Endothelial cell of umbilical vein (primary cell): ENCODE measurements around the gene AKT2. TPM values are rescaled to one million over a fixed set of nuclear protein-coding genes. Genes with fewer than 3 reads are reported as not detected.

ENCODE experiments used
- BruUV-seq: library from RNA; stranded (reverse); fragments of 400-500 nt; replicated peaks from 2 replicates; lab custom pipeline; 2021; lab: Mats Ljungman, UMichigan
- CTCF ChIA-PET: fragments of 300-600, 350-600 bp; sonication (Branson Sonifier 250); formaldehyde crosslinking; loops from one replicate; lab custom pipeline; 2021; ENCODE audit warnings: antibody characterized with exemption, inconsistent platforms; lab: Charles Lee
- POLR2A ChIA-PET: fragments of 300-600, 350-600 bp; sonication (Branson Sonifier 250); formaldehyde crosslinking; loops from one replicate; lab custom pipeline; 2021; ENCODE audit warnings: antibody characterized with exemption, inconsistent platforms; lab: Charles Lee
- DNase-seq: peaks from one replicate; pipeline ENCODE4 v3.0.0-alpha.2; 2011; ENCODE audit warnings: low read depth, low spot score
- FAIRE-seq: peaks from 2 replicates; lab custom pipeline; 2011; peaks lifted over from hg19 to GRCh38; lab: Jason Lieb, UNC
- H2AFZ ChIP-seq: 2 replicates; pipeline ENCODE4 v1.6.0; 2012; ENCODE audit warnings: low read depth, low read length, control low read depth, inconsistent platforms
- H3K27ac ChIP-seq: 2 replicates; pipeline ENCODE4 v1.5.1; 2011; ENCODE audit warnings: low read depth, mild to moderate bottlenecking, control low read depth, low read length, moderate library complexity; ENCODE audit not compliant: insufficient read depth
- H3K27me3 ChIP-seq, 2 experiments: 2 replicates each; pipeline versions ENCODE4 v1.6.0 to v1.6.1; 2011; ENCODE audit warnings: low read length in 2 of 2, mixed read lengths in 1 of 2; ENCODE audit not compliant: control insufficient read depth in 2 of 2, insufficient read depth in 2 of 2
- H3K36me3 ChIP-seq, 2 experiments: 2 replicates in 1 of 2; 3 replicates in 1 of 2; pipeline ENCODE4 v1.5.1; 2011; ENCODE audit warnings: low read length in 2 of 2, mild to moderate bottlenecking in 1 of 2, moderate library complexity in 1 of 2; ENCODE audit not compliant: control insufficient read depth in 2 of 2, insufficient read depth in 2 of 2; ENCODE audit errors: extremely low read depth in 1 of 2
- H3K4me1 ChIP-seq: 3 replicates; pipeline ENCODE4 v1.5.1; 2011; ENCODE audit warnings: mild to moderate bottlenecking, low read length; ENCODE audit not compliant: control insufficient read depth, insufficient read depth; ENCODE audit errors: extremely low read depth
- H3K4me2 ChIP-seq: 2 replicates; pipeline ENCODE4 v1.6.1; 2011; ENCODE audit warnings: low read length, control low read depth, mixed read lengths; ENCODE audit not compliant: insufficient read depth
- H3K4me3 ChIP-seq, 3 experiments: fragments of 200-600 bp in 1 of 3; sonication (generic), shearing (Covaris generic) in 1 of 3; replicated peaks in 1 of 3; 2 replicates each; pipeline ENCODE4 v1.5.1; 2011 to 2016; ENCODE audit warnings: control low read depth in 3 of 3, low read length in 3 of 3, mild to moderate bottlenecking in 2 of 3, inconsistent platforms in 1 of 3, low read depth in 1 of 3, moderate library complexity in 1 of 3; ENCODE audit not compliant: insufficient read depth in 1 of 3
- H3K79me2 ChIP-seq: 2 replicates; pipeline ENCODE4 v1.6.0; 2012; ENCODE audit warnings: low read length, inconsistent platforms; ENCODE audit not compliant: control insufficient read depth, insufficient read depth
- H3K9ac ChIP-seq: replicated peaks from 2 replicates; pipeline ENCODE3; 2011; ENCODE audit warnings: low read length, control low read depth; ENCODE audit not compliant: insufficient read depth; ENCODE audit errors: extremely low read depth
- H3K9me1 ChIP-seq: replicated peaks from 3 replicates; pipeline ENCODE4 v1.6.0; 2011; ENCODE audit warnings: mild to moderate bottlenecking, low read length; ENCODE audit not compliant: control insufficient read depth, insufficient read depth; ENCODE audit errors: extremely low read depth
- H3K9me3 ChIP-seq: replicated peaks from 2 replicates; pipeline ENCODE4 v1.5.1; 2012; ENCODE audit warnings: low read length, inconsistent platforms; ENCODE audit not compliant: control insufficient read depth, insufficient read depth
- H4K20me1 ChIP-seq: replicated peaks from 2 replicates; pipeline ENCODE3; 2011; ENCODE audit warnings: mild to moderate bottlenecking, low read length; ENCODE audit not compliant: control insufficient read depth, insufficient read depth; ENCODE audit errors: extremely low read depth
- EZH2 ChIP-seq: IDR thresholded peaks from 2 replicates; pipeline ENCODE4 v1.6.1; 2012; ENCODE audit warnings: borderline replicate concordance, low read depth, mild to moderate bottlenecking, moderate library complexity, low read length, inconsistent platforms; ENCODE audit not compliant: severe bottlenecking
- FOS ChIP-seq: IDR thresholded peaks from 2 replicates; pipeline ENCODE4 v1.6.1; 2011; ENCODE audit warnings: mild to moderate bottlenecking, low read length, moderate library complexity, borderline replicate concordance; ENCODE audit not compliant: insufficient read depth
- GATA2 ChIP-seq: IDR thresholded peaks from 2 replicates; pipeline ENCODE4 v1.7.0; 2011; ENCODE audit warnings: low read depth, mild to moderate bottlenecking, moderate library complexity, mixed read lengths, low read length; ENCODE audit not compliant: insufficient read length, insufficient read depth
- JUN ChIP-seq: IDR thresholded peaks from 2 replicates; pipeline ENCODE4 v1.6.1; 2011; ENCODE audit warnings: borderline replicate concordance, low read depth; ENCODE audit not compliant: insufficient read length, insufficient read depth
- MAX ChIP-seq: IDR thresholded peaks from 2 replicates; pipeline ENCODE4 v1.6.1; 2011; ENCODE audit not compliant: insufficient read depth, insufficient read length
- MYC ChIP-seq: IDR thresholded peaks from one replicate; pipeline ENCODE4 v1.6.1; 2011; ENCODE audit warnings: mild to moderate bottlenecking, low read depth, low read length
- POLR2A ChIP-seq: IDR thresholded peaks from 2 replicates; pipeline ENCODE4 v1.6.1; 2012; ENCODE audit warnings: low read depth, mild to moderate bottlenecking, control low read depth, low read length
- POLR2AphosphoS5 ChIP-seq: IDR thresholded peaks from 2 replicates; pipeline ENCODE4 v1.6.1; 2012; ENCODE audit warnings: low read depth, mild to moderate bottlenecking, control low read depth, low read length, moderate library complexity; ENCODE audit not compliant: insufficient read depth
- dilution Hi-C: fragments of 300-500 bp; cut with MboI; formaldehyde crosslinking; loops from one replicate; pipeline ENCODE4 v1.15.0; 2019; ENCODE audit warnings: low sequenced_read_pairs; ENCODE audit not compliant: extremely low pct_ligation_motif_present
- intact Hi-C: fragments of 100-400 bp; cut with micrococcal nuclease; formaldehyde crosslinking; loops from one replicate; pipeline ENCODE4 v1.10.0; 2022
- polyA plus RNA-seq, 4 experiments: library from polyadenylated mRNA; depleted of rRNA in 3 of 4; stranded (reverse) in 3 of 4; unstranded in 1 of 4; fragments of >200 nt; gene quantifications; 2 replicates each; pipeline versions ENCODE4 v1.2.1 to v1.2.3, GENCODE V29; 2011 to 2012; ENCODE audit warnings: missing spikeins in 1 of 4
- total RNA-seq: library from RNA; stranded (reverse); gene quantifications from 2 replicates; pipeline ENCODE4 v1.2.3, GENCODE V29; 2021
- TF ChIP-seq, protein P1 (sequence below), 2 donors: IDR thresholded peaks; 1 replicate in 1 of 2; 2 replicates in 1 of 2; pipeline ENCODE4 v1.5.1; 2011; ENCODE audit warnings: low read length in 2 of 2, mild to moderate bottlenecking in 2 of 2, moderate library complexity in 2 of 2, control low read depth in 1 of 2, inconsistent platforms in 1 of 2, low read depth in 1 of 2; ENCODE audit not compliant: insufficient read depth in 1 of 2; ENCODE audit errors: extremely low read depth in 1 of 2

AKT2 gene
- total and polyA plus RNA-seq, 2 donors (not counting 3 experiments of a cell fraction or from before 2014, with no cell fraction given), result 65.2 to 69.8 TPM

GRCh38 chr19:40190891-40191835 is 94.0 kb downstream of the AKT2 start, which contains the start of gene MAP3K10:
Gene MAP3K10 (plus strand): TSS chr19:40191426. CDS start chr19:40192032, 606 bp downstream.
- ChIA-PET POLR2A (interaction anchor here (0.6 to 0.7 kb wide), 3 partner anchors 23 to 59 kb away, joined by 3 to 5 read pairs (median 5); no protein-coding TSS in a partner anchor), CTCF (interaction anchor here (0.7 to 1.5 kb wide), 7 partner anchors 10 to 114 kb away, joined by 3 to 8 read pairs (median 3); no protein-coding TSS in a partner anchor)
- H3K9me3 ChIP-seq, result no peaks in the 10 kb centered on the region
- H3K27me3 ChIP-seq, result no peaks in the 10 kb centered on the region
- peak within 1 kb of the TSS; percentile 94 for H3K4me2 ChIP-seq
- peak; percentile 61 for DNase-seq
- no peaks in the 10 kb centered on the region for H3K36me3 ChIP-seq
- intact Hi-C loops, result loop anchor here (1.0 kb wide), 2 partner anchors 31 to 220 kb away; partner anchors contain the start of gene PSMC4
- peaks cover 2% of the 10 kb centered on the region for H3K4me1 ChIP-seq
- no TSS peak for BruUV-seq
- no peaks in the 10 kb centered on the region for H3K9me1 ChIP-seq
- TF ChIP-seq GATA2 (no peak), POLR2A (peak; percentile 13)
- H3K27ac ChIP-seq, result peak within 1 kb of the TSS; percentile 73
- no peak for FAIRE-seq
- peak within 1 kb of the TSS; percentile 94 for H2AFZ ChIP-seq
- no peaks in the 10 kb centered on the region for H4K20me1 ChIP-seq
- dilution Hi-C loops, result no loop called here
- no peaks in the 10 kb centered on the region for H3K79me2 ChIP-seq
- H3K4me3 ChIP-seq, result peak within 1 kb of the TSS; percentile 68 to 86 (median 83)
- peak within 1 kb of the TSS; percentile 86 for H3K9ac ChIP-seq

- FAIRE-seq, result no peak
- CTCF ChIA-PET, result no interaction called here
These were observed 100.9 kb downstream of the AKT2 start for GRCh38 chr19:40184273-40184672.

More at GRCh38 chr19:40184273-40184672, 100.9 kb downstream of the AKT2 start:
- Histone ChIP-seq H3K27me3 (no peaks in the 10 kb centered on the region), H3K36me3 (no peaks in the 10 kb centered on the region), H3K9me3 (no peaks in the 10 kb centered on the region), H3K4me3 (no peak overlapping the region), H3K27ac (no peak overlapping the region), H3K4me2 (no peak overlapping the region), H3K4me1 (no peaks in the 10 kb centered on the region), H3K79me2 (no peaks in the 10 kb centered on the region), H4K20me1 (no peaks in the 10 kb centered on the region), H2AFZ (no peak overlapping the region), H3K9me1 (no peaks in the 10 kb centered on the region), H3K9ac (no peak overlapping the region)
- intact Hi-C loops (no loop called here), dilution Hi-C loops (no loop called here)
- BruUV-seq, result no TSS peak
- POLR2A ChIA-PET, result no interaction called here
- no peak for TF ChIP-seq MAX
- no peak for TF ChIP-seq FOS
- TF ChIP-seq MYC, result no peak
- TF ChIP-seq POLR2A, result no peak
- no peak for TF ChIP-seq GATA2
- TF ChIP-seq JUN, result no peak
- TF ChIP-seq, protein P1, sequence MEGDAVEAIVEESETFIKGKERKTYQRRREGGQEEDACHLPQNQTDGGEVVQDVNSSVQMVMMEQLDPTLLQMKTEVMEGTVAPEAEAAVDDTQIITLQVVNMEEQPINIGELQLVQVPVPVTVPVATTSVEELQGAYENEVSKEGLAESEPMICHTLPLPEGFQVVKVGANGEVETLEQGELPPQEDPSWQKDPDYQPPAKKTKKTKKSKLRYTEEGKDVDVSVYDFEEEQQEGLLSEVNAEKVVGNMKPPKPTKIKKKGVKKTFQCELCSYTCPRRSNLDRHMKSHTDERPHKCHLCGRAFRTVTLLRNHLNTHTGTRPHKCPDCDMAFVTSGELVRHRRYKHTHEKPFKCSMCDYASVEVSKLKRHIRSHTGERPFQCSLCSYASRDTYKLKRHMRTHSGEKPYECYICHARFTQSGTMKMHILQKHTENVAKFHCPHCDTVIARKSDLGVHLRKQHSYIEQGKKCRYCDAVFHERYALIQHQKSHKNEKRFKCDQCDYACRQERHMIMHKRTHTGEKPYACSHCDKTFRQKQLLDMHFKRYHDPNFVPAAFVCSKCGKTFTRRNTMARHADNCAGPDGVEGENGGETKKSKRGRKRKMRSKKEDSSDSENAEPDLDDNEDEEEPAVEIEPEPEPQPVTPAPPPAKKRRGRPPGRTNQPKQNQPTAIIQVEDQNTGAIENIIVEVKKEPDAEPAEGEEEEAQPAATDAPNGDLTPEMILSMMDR (IDR thresholded peaks at IDR 0.05; ENCODE audit: extremely low read depth in 1 of 2, insufficient read depth in 1 of 2, low read depth in 1 of 2, low read length in 2 of 2), result no peak
- no peak for TF ChIP-seq EZH2
- TF ChIP-seq POLR2AphosphoS5, result no peak
- DNase-seq, result no peak
